Astrocyte (in vitro differentiated cells and primary cell): ENCODE results near the gene SYVN1. TPM values are rescaled to one million over a fixed set of nuclear protein-coding genes. Genes with fewer than 3 reads are reported as not detected.

Source experiments
- DNase-seq: peaks from one replicate; pipeline ENCODE4 v3.0.0-alpha.2; 2010; ENCODE audit warnings: low read depth
- FAIRE-seq: peaks from 2 replicates; lab custom pipeline; 2011; peaks lifted over from hg19 to GRCh38; lab: Jason Lieb, UNC
- H2AFZ ChIP-seq: 2 replicates; pipeline ENCODE4 v1.6.0; 2012; ENCODE audit warnings: low read depth, low read length, inconsistent platforms
- H3K27ac ChIP-seq: 2 replicates; pipeline ENCODE4 v1.5.1; 2011; ENCODE audit warnings: low read depth, low read length, inconsistent platforms
- H3K27me3 ChIP-seq: 2 replicates; pipeline ENCODE4 v1.6.0; 2011; ENCODE audit warnings: low read length, inconsistent platforms; ENCODE audit not compliant: insufficient read depth
- H3K36me3 ChIP-seq: 2 replicates; pipeline ENCODE4 v1.5.1; 2011; ENCODE audit warnings: low read length, inconsistent platforms; ENCODE audit not compliant: insufficient read depth
- H3K4me1 ChIP-seq: 2 replicates; pipeline ENCODE4 v1.5.1; 2011; ENCODE audit warnings: low read length, inconsistent platforms; ENCODE audit not compliant: insufficient read depth
- H3K4me2 ChIP-seq: 2 replicates; pipeline ENCODE4 v1.6.0; 2012; ENCODE audit warnings: low read length, inconsistent platforms
- H3K4me3 ChIP-seq: 2 replicates; pipeline ENCODE4 v1.5.1; 2011; ENCODE audit warnings: low read depth, mild to moderate bottlenecking, low read length, inconsistent platforms; ENCODE audit not compliant: insufficient read depth
- H3K79me2 ChIP-seq: 2 replicates; pipeline ENCODE4 v1.6.0; 2012; ENCODE audit warnings: mild to moderate bottlenecking, low read length, inconsistent platforms; ENCODE audit not compliant: insufficient read depth
- H3K9ac ChIP-seq: 2 replicates; pipeline ENCODE4 v1.6.0; 2012; ENCODE audit warnings: mild to moderate bottlenecking, low read length, inconsistent platforms
- H3K9me3 ChIP-seq: 2 replicates; pipeline ENCODE4 v1.5.1; 2012; ENCODE audit warnings: low read depth, mild to moderate bottlenecking, low read length, inconsistent platforms; ENCODE audit not compliant: insufficient read depth
- H4K20me1 ChIP-seq: 2 replicates; pipeline ENCODE4 v1.6.0; 2012; ENCODE audit warnings: low read length, inconsistent platforms; ENCODE audit not compliant: insufficient read depth
- H3K27ac Mint-ChIP-seq: one replicate; pipeline ENCODE4 v1.8.0; 2021; ENCODE audit warnings: mild to moderate bottlenecking, mixed read lengths; ENCODE audit not compliant: unreplicated experiment
- H3K27me3 Mint-ChIP-seq: one replicate; pipeline ENCODE4 v1.8.0; 2021; ENCODE audit warnings: low read depth, mixed read lengths; ENCODE audit not compliant: unreplicated experiment
- H3K36me3 Mint-ChIP-seq: one replicate; pipeline ENCODE4 v1.8.0; 2021; ENCODE audit warnings: low read depth, mixed read lengths; ENCODE audit not compliant: unreplicated experiment
- H3K4me1 Mint-ChIP-seq: one replicate; pipeline ENCODE4 v1.8.0; 2021; ENCODE audit warnings: low read depth, mixed read lengths; ENCODE audit not compliant: unreplicated experiment
- H3K4me3 Mint-ChIP-seq: one replicate; pipeline ENCODE4 v1.8.0; 2021; ENCODE audit warnings: mild to moderate bottlenecking, moderate library complexity, mixed read lengths; ENCODE audit not compliant: unreplicated experiment
- H3K9me3 Mint-ChIP-seq: one replicate; pipeline ENCODE4 v1.8.0; 2021; ENCODE audit warnings: mild to moderate bottlenecking, mixed read lengths; ENCODE audit not compliant: unreplicated experiment
- EZH2 ChIP-seq: IDR thresholded peaks from 2 replicates; pipeline ENCODE4 v1.6.1; 2012; ENCODE audit warnings: mild to moderate bottlenecking, low read length, inconsistent platforms; ENCODE audit not compliant: insufficient read depth
- total RNA-seq: library from RNA; stranded (reverse); gene quantifications from 2 replicates; pipeline ENCODE4 v1.2.1, GENCODE V29; 2021
- TF ChIP-seq, protein P1 (sequence below): IDR thresholded peaks from 2 replicates; pipeline ENCODE4 v1.5.1; 2011; ENCODE audit warnings: low read depth, mild to moderate bottlenecking, inconsistent platforms, low read length, moderate library complexity; ENCODE audit not compliant: insufficient read depth

Gene SYVN1
- total RNA-seq, 1 donor from 2014 or later, result 43.0 TPM

DNA sequence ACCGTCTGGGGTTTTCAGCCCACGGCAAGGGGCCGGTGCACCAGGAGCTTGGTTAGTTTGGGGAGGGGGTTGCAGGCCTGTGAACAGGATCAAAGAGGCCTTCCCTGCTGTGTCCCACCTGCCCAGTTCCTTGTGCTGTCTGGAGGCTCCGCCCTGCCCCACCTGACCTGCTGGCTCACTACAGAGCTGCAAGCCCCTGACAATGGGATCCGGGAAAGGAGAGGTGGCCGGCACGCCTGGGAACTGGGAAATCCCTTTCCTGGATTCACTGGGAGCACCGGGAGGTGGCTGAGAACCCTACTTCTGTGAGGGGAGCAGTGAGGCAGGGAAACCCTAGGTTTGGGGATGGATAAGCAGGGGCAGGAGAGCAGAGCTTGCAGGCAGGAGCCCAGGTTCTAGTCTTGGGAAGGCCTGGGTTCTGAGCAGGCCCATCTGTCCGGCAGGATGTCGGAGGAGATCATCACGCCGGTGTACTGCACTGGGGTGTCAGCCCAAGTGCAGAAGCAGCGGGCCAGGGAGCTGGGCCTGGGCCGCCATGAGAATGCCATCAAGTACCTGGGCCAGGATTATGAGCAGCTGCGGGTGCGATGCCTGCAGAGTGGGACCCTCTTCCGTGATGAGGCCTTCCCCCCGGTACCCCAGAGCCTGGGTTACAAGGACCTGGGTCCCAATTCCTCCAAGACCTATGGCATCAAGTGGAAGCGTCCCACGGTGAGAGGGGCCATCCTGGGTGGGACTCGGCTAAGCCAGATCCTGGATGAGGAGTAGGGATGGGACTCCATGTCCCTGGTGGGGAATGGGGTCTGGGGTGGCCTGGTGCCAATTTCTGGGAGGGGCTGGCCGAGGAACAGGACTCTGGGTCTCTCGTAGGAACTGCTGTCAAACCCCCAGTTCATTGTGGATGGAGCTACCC lies 48.2 kb upstream of the SYVN1 start:
- H3K9ac ChIP-seq, result peak overlapping the region; percentile 92
- peaks cover 14% of the 10 kb centered on the region for H3K36me3 Mint-ChIP-seq
- FAIRE-seq (no peak), DNase-seq (no peak)
- peak overlapping the region; percentile 99 for H3K4me3 Mint-ChIP-seq
- peak overlapping the region; percentile 85 for H3K4me3 ChIP-seq
- peaks cover 16% of the 10 kb centered on the region for H3K4me1 ChIP-seq
- H3K27ac ChIP-seq, result peak overlapping the region; percentile 48
- H2AFZ ChIP-seq, result peak overlapping the region; percentile 73
- peaks cover 38% of the 10 kb centered on the region for H3K79me2 ChIP-seq
- H3K4me1 Mint-ChIP-seq, result peaks cover 15% of the 10 kb centered on the region
- H3K27ac Mint-ChIP-seq, result peak overlapping the region; percentile 89
- TF ChIP-seq EZH2, result no peak
- TF ChIP-seq, protein P1, sequence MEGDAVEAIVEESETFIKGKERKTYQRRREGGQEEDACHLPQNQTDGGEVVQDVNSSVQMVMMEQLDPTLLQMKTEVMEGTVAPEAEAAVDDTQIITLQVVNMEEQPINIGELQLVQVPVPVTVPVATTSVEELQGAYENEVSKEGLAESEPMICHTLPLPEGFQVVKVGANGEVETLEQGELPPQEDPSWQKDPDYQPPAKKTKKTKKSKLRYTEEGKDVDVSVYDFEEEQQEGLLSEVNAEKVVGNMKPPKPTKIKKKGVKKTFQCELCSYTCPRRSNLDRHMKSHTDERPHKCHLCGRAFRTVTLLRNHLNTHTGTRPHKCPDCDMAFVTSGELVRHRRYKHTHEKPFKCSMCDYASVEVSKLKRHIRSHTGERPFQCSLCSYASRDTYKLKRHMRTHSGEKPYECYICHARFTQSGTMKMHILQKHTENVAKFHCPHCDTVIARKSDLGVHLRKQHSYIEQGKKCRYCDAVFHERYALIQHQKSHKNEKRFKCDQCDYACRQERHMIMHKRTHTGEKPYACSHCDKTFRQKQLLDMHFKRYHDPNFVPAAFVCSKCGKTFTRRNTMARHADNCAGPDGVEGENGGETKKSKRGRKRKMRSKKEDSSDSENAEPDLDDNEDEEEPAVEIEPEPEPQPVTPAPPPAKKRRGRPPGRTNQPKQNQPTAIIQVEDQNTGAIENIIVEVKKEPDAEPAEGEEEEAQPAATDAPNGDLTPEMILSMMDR, result no peak
- peak overlapping the region; percentile 94 for H3K4me2 ChIP-seq
- H3K27me3 Mint-ChIP-seq, result no peaks in the 10 kb centered on the region
- H3K36me3 ChIP-seq, result peaks cover 3% of the 10 kb centered on the region
- no peaks in the 10 kb centered on the region for H3K9me3 Mint-ChIP-seq
- H3K9me3 ChIP-seq, result no peaks in the 10 kb centered on the region
- no peaks in the 10 kb centered on the region for H3K27me3 ChIP-seq
- peaks cover 45% of the 10 kb centered on the region for H4K20me1 ChIP-seq

DNA sequence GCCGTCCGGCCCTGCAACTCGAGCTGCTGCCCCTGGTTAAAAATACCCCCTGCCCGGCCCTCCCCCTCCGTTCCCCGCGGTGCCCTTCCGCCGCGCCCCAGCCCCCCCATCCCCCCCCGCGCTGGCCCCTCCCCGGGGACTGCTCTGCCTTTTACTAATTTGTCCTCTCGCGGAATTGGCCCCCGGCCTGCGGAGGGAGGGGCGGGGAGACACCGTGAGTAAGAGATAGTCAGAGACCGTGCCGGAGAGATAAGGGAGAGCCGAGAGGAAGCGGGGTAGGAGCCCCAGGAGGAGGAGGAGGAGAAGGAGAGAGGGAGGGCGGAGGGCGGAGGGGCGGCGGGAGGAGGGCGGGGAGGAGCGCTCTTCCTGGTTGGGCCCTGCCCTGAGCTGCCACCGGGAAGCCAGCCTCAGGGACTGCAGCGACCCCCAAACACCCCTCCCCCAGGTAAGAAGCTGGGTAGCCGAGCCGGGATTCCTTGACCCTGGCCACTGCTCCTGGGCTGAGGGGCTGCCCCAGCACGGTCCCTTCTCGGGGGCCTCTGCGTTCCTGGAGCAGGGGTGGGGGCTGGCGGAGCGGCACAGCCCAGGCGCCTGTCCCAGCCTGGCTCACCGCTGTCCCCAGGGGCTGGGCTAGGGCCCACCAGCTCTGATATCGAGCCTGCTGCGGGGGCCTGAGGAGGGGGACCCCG lies 47.4 kb upstream of the SYVN1 start, which contains the start of gene CAPN1:
Gene CAPN1 (plus strand): TSS at position 360 of the 689 bp plus-strand sequence. CDS start 774 bp downstream, outside the sequence.
- no peaks in the 10 kb centered on the region for H3K27me3 ChIP-seq
- peaks cover 38% of the 10 kb centered on the region for H3K79me2 ChIP-seq
- peaks cover 3% of the 10 kb centered on the region for H3K36me3 ChIP-seq
- no peak for TF ChIP-seq EZH2
- TF ChIP-seq, protein P1, result no peak
- peaks cover 15% of the 10 kb centered on the region for H3K4me1 Mint-ChIP-seq
- H3K9me3 Mint-ChIP-seq, result no peaks in the 10 kb centered on the region
- peaks cover 16% of the 10 kb centered on the region for H3K4me1 ChIP-seq
- H3K36me3 Mint-ChIP-seq, result peaks cover 11% of the 10 kb centered on the region
- peak within 1 kb of the TSS; percentile 99 for H3K4me3 Mint-ChIP-seq
- peak within 1 kb of the TSS; percentile 94 for H3K4me2 ChIP-seq
- FAIRE-seq, result no peak
- peak within 1 kb of the TSS; percentile 85 for H3K4me3 ChIP-seq
- H3K27ac Mint-ChIP-seq, result peak within 1 kb of the TSS; percentile 89
- peaks cover 38% of the 10 kb centered on the region for H4K20me1 ChIP-seq
- DNase-seq, result peak; percentile 81
- peak within 1 kb of the TSS; percentile 92 for H3K9ac ChIP-seq
- H3K27ac ChIP-seq, result peak within 1 kb of the TSS; percentile 48
- H3K9me3 ChIP-seq, result no peaks in the 10 kb centered on the region
- peak within 1 kb of the TSS; percentile 84 for H2AFZ ChIP-seq
- H3K27me3 Mint-ChIP-seq, result no peaks in the 10 kb centered on the region
